SU-DHL-6 (cell line): ENCODE data around the gene CCNQ.

Experiments
- H2AFZ ChIP-seq: fragments of 200-600 bp; sonication (generic); 2 replicates; pipeline ENCODE4 v1.6.1; 2014; ENCODE audit warnings: low read depth, mild to moderate bottlenecking, moderate library complexity, mixed read lengths, antibody characterized with exemption, low read length; ENCODE audit not compliant: severe bottlenecking
- H3F3A ChIP-seq: fragments of 200-600 bp; shearing (Covaris generic); 2 replicates; pipeline ENCODE4 v1.6.0; 2016; ENCODE audit warnings: antibody characterized with exemption, mild to moderate bottlenecking; ENCODE audit not compliant: insufficient read depth
- H3K27ac ChIP-seq: fragments of 200-600 bp; sonication (generic); 2 replicates; pipeline ENCODE4 v1.5.1; 2016; ENCODE audit warnings: low read depth, mild to moderate bottlenecking, low read length, moderate library complexity, mixed read lengths
- H3K27me3 ChIP-seq: fragments of 200-600 bp; sonication (generic), shearing (Covaris generic); 2 replicates; pipeline ENCODE4 v1.6.0; 2014; ENCODE audit warnings: mild to moderate bottlenecking, low read length
- H3K36me3 ChIP-seq: fragments of 200-600 bp; sonication (generic); 2 replicates; pipeline ENCODE4 v1.6.1; 2014; ENCODE audit warnings: mild to moderate bottlenecking, low read length, mixed read lengths
- H3K4me2 ChIP-seq: fragments of 300-600, 200-600 bp; shearing (Covaris generic), sonication (generic); 2 replicates; pipeline ENCODE4 v1.6.0; 2014; ENCODE audit warnings: low read length, low read depth, mild to moderate bottlenecking; ENCODE audit not compliant: poor library complexity, severe bottlenecking
- H3K4me3 ChIP-seq: fragments of 200-600 bp; sonication (generic); 2 replicates; pipeline ENCODE4 v1.5.1; 2014; ENCODE audit warnings: antibody characterized with exemption, low read length, mild to moderate bottlenecking, mixed read lengths; ENCODE audit not compliant: insufficient read depth, poor library complexity, severe bottlenecking
- H3K79me2 ChIP-seq: fragments of 200-600 bp; sonication (generic); 2 replicates; pipeline ENCODE4 v1.6.1; 2014; ENCODE audit warnings: mild to moderate bottlenecking, low read length, moderate library complexity; ENCODE audit not compliant: insufficient read depth
- H3K9ac ChIP-seq: fragments of 200-600 bp; sonication (generic); 2 replicates; pipeline ENCODE4 v1.7.0; 2014; ENCODE audit warnings: mild to moderate bottlenecking, low read length
- H3K9me2 ChIP-seq: fragments of 200-600 bp; sonication (generic); replicated peaks from 2 replicates; pipeline ENCODE4 v1.6.1; 2014; ENCODE audit warnings: low read length; ENCODE audit not compliant: insufficient read depth
- H3K9me3 ChIP-seq: fragments of 200-600 bp; sonication (generic); 2 replicates; pipeline ENCODE4 v1.6.1; 2014; ENCODE audit warnings: low read length, mixed read lengths; ENCODE audit not compliant: insufficient read depth
- H4K20me1 ChIP-seq: fragments of 200-600 bp; sonication (generic); 2 replicates; pipeline ENCODE4 v1.6.1; 2014; ENCODE audit warnings: low read depth, mild to moderate bottlenecking, antibody characterized with exemption, low read length, moderate library complexity, mixed read lengths
- EZH2phosphoT487 ChIP-seq: fragments of 200-600 bp; sonication (generic), shearing (Covaris generic); conservative IDR thresholded peaks from 2 replicates; pipeline ENCODE4 v1.6.1; 2018; ENCODE audit warnings: mild to moderate bottlenecking, antibody characterized with exemption, low read length, moderate library complexity, mixed read lengths
- TF ChIP-seq, protein P1 (sequence below): fragments of 200-600 bp; sonication (generic); IDR thresholded peaks from one replicate; pipeline ENCODE4 v1.5.1; 2017; ENCODE audit warnings: antibody characterized with exemption, mild to moderate bottlenecking, low read length, moderate library complexity; ENCODE audit not compliant: insufficient read depth, poor library complexity, severe bottlenecking

The CCNQ gene

DNA sequence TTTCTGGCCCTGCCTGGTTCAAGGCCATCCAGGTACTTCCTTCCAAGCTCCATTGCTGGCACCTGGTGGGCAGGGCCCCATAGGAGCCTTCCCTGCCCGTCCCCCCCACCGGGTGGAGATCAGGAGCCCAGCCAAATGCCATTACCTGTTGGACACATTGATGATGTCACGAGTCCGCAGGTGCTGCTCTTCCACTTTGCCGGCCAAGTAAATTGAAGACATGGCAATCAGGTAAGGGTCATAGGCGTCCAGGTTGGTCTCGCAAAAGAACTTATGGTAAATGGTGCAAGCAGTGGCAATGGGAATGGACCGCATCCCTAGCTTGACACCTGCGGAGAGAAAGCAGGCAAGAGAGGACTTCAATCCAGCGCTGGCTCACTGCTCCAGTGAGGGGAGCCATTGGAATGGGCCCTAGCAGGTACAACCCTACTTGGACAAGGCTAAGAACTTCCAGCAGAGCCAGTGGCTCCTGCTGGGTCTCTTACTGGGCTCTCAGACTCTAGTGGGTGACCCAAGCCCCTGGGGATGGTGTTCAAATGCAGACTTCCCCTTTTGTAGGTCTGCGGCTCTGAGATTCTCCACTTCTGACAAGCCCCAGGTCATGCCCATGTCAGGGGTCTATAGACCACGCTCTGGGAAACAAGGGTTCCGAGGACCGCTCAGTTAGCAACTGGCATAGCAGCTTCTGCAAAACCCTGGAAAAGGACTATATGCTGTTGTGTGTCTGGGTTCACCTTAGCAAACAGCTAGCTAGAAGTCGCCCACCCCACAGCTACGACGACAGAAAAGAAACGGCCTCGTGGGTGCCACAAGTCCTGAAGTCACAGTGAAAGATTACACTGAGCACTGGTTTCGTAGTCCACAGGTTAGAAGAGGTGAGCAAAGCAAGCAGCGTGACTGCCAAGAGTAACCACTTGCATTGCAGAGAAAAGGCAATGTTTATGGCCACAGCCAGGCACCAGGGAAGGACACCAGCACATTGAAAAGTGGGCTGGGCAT is 2.8 kb downstream of the CCNQ start:
- H3K4me3 ChIP-seq, result no peak overlapping the region
- H3K4me2 ChIP-seq, result no peak overlapping the region
- H3K27ac ChIP-seq, result no peak overlapping the region
- H3K9me2 ChIP-seq, result no peaks in the 10 kb centered on the region
- H3K27me3 ChIP-seq, result no peaks in the 10 kb centered on the region
- no peaks in the 10 kb centered on the region for H3K9me3 ChIP-seq
- no peak for TF ChIP-seq EZH2phosphoT487
- TF ChIP-seq, protein P1, sequence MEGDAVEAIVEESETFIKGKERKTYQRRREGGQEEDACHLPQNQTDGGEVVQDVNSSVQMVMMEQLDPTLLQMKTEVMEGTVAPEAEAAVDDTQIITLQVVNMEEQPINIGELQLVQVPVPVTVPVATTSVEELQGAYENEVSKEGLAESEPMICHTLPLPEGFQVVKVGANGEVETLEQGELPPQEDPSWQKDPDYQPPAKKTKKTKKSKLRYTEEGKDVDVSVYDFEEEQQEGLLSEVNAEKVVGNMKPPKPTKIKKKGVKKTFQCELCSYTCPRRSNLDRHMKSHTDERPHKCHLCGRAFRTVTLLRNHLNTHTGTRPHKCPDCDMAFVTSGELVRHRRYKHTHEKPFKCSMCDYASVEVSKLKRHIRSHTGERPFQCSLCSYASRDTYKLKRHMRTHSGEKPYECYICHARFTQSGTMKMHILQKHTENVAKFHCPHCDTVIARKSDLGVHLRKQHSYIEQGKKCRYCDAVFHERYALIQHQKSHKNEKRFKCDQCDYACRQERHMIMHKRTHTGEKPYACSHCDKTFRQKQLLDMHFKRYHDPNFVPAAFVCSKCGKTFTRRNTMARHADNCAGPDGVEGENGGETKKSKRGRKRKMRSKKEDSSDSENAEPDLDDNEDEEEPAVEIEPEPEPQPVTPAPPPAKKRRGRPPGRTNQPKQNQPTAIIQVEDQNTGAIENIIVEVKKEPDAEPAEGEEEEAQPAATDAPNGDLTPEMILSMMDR, result no peak
- no peak overlapping the region for H3K9ac ChIP-seq
- no peaks in the 10 kb centered on the region for H3K79me2 ChIP-seq
- no peaks in the 10 kb centered on the region for H4K20me1 ChIP-seq
- H3F3A ChIP-seq, result no peaks in the 10 kb centered on the region
- no peaks in the 10 kb centered on the region for H3K36me3 ChIP-seq
- H2AFZ ChIP-seq, result no peak overlapping the region

DNA sequence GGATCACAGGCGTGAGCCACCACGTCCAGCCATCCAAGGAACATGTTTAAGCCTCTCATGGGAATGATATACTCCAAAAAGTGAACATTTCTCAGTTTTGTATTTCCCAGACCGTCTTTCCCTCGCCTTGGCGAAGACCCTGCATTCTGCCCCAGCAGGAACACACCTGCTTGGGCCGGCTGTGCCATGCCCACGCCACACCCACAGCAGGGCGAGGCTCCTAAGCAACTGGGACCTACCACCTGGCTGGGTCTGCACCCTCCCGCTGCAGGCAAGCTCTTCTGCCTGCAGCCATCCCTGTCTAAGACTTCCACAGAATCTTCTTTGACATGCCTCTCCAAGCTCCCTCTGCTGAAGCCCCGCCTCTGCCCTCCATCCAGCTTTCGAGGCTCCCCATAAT is 3.6 kb downstream of the CCNQ start:
- H3F3A ChIP-seq, result no peaks in the 10 kb centered on the region
- H2AFZ ChIP-seq, result no peak overlapping the region
- no peak overlapping the region for H3K4me2 ChIP-seq
- H3K36me3 ChIP-seq, result no peaks in the 10 kb centered on the region
- no peak for TF ChIP-seq EZH2phosphoT487
- TF ChIP-seq, protein P1, result no peak
- H3K4me3 ChIP-seq, result no peak overlapping the region
- H3K79me2 ChIP-seq, result no peaks in the 10 kb centered on the region
- H3K9me3 ChIP-seq, result no peaks in the 10 kb centered on the region
- no peaks in the 10 kb centered on the region for H3K9me2 ChIP-seq
- H4K20me1 ChIP-seq, result no peaks in the 10 kb centered on the region
- H3K9ac ChIP-seq, result no peak overlapping the region
- no peaks in the 10 kb centered on the region for H3K27me3 ChIP-seq
- no peak overlapping the region for H3K27ac ChIP-seq

DNA sequence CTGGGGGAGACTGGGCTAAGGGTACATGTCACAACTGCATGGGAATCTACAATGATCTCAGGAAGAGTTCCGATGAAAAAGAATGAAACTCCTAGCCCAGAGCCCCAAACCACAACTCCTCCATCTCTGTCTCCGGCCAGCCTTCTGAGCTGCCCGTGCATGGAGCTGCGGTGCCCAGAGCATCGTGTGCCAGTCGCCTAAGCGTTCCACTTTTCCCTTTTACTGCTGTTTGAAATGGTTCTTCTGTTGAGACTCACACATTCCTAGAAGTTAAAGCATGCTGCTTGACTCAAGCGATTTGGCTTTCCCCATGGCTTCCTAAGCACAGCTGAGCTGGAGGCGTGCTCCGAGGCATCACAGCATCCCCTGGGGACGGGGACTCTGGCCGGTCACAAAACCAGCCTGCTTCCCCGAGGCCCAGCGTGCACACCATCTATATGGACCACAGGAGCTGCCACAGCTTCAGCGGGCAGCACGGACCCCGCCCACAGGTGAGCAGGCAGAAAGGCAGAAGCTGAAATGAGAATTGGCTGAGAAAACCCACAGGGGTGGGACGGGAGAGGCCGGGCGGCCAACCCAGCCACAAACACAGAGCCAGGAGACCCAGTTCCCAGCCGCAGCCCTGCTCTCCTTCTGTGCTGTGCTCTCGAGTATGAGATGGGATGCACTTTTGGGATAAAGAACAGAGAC is 5.0 kb downstream of the CCNQ start:
- H3K9ac ChIP-seq, result no peak overlapping the region
- no peaks in the 10 kb centered on the region for H3F3A ChIP-seq
- no peaks in the 10 kb centered on the region for H4K20me1 ChIP-seq
- H3K9me3 ChIP-seq, result no peaks in the 10 kb centered on the region
- H3K36me3 ChIP-seq, result no peaks in the 10 kb centered on the region
- H3K79me2 ChIP-seq, result no peaks in the 10 kb centered on the region
- no peak overlapping the region for H2AFZ ChIP-seq
- no peak for TF ChIP-seq EZH2phosphoT487
- TF ChIP-seq, protein P1, result no peak
- no peak overlapping the region for H3K4me2 ChIP-seq
- no peak overlapping the region for H3K4me3 ChIP-seq
- H3K27me3 ChIP-seq, result no peaks in the 10 kb centered on the region
- H3K27ac ChIP-seq, result no peak overlapping the region
- H3K9me2 ChIP-seq, result no peaks in the 10 kb centered on the region
